ENCODE results near the gene C1orf21. TPM values are rescaled to one million over a fixed set of nuclear protein-coding genes. Genes with fewer than 3 reads are reported as not detected.

The C1orf21 gene
- total and polyA plus RNA-seq, 2 donors (not counting 1 experiment from before 2014, with no cell fraction given), result under 0.01 to 0.32 TPM

- POLR2A ChIA-PET, result no interaction called here
- Histone ChIP-seq H4K20me1 (ENCODE audit: control insufficient read depth, insufficient read depth, low read length, poor library complexity, severe bottlenecking) (no peaks in the 10 kb centered on the region), H3K27ac (ENCODE audit: low read length in 2 of 2) (no peak overlapping the region), H3K79me2 (ENCODE audit: control insufficient read depth, insufficient read depth, low read length) (no peaks in the 10 kb centered on the region), H3K36me3 (replicated peaks in 1 of 2; ENCODE audit: control extremely low read depth in 1 of 2, control insufficient read depth in 1 of 2, extremely low read depth in 1 of 2, insufficient read depth in 2 of 2, low read length in 1 of 2) (no peaks in the 10 kb centered on the region), H2AFZ (ENCODE audit: insufficient read depth, low read depth, low read length, poor library complexity, severe bottlenecking) (no peak overlapping the region), H3K9ac (ENCODE audit: low read length) (no peak overlapping the region), H3K4me3 (ENCODE audit: control extremely low read depth in 1 of 5, extremely low read depth in 1 of 5, insufficient read depth in 1 of 5, low read depth in 2 of 5, low read length in 4 of 5) (no peak overlapping the region), H3K27me3 (replicated peaks in 1 of 4; ENCODE audit: control extremely low read depth in 1 of 4, control insufficient read depth in 3 of 4, insufficient read depth in 4 of 4, low read length in 3 of 4) (no peaks in the 10 kb centered on the region), H3K9me3 (ENCODE audit: control extremely low read depth in 1 of 3, control insufficient read depth in 2 of 3, insufficient read depth in 1 of 3, low read length in 2 of 3) (peaks cover 0 to 3% (median 0%) of the 10 kb centered on the region in 3 donors), H3K4me2 (replicated peaks; ENCODE audit: low read depth, low read length, poor library complexity, severe bottlenecking) (no peak overlapping the region), H3K4me1 (ENCODE audit: control insufficient read depth in 2 of 2, insufficient read depth in 2 of 2, low read length in 2 of 2) (no peaks in the 10 kb centered on the region)
- DNase-seq (no peak), ATAC-seq (ENCODE audit: low read depth) (no peak)
- no peak overlapping the region for H3K27ac Mint-ChIP-seq
- H3K4me1 Mint-ChIP-seq, result no peaks in the 10 kb centered on the region
- CTCF ChIA-PET, result no interaction called here
- H3K27me3 Mint-ChIP-seq, result peaks cover 2% of the 10 kb centered on the region
- no CpG with 5 or more reads among the region's 2 CpGs for WGBS (ENCODE audit: insufficient coverage)
- TF ChIP-seq, protein P1, sequence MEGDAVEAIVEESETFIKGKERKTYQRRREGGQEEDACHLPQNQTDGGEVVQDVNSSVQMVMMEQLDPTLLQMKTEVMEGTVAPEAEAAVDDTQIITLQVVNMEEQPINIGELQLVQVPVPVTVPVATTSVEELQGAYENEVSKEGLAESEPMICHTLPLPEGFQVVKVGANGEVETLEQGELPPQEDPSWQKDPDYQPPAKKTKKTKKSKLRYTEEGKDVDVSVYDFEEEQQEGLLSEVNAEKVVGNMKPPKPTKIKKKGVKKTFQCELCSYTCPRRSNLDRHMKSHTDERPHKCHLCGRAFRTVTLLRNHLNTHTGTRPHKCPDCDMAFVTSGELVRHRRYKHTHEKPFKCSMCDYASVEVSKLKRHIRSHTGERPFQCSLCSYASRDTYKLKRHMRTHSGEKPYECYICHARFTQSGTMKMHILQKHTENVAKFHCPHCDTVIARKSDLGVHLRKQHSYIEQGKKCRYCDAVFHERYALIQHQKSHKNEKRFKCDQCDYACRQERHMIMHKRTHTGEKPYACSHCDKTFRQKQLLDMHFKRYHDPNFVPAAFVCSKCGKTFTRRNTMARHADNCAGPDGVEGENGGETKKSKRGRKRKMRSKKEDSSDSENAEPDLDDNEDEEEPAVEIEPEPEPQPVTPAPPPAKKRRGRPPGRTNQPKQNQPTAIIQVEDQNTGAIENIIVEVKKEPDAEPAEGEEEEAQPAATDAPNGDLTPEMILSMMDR (IDR thresholded peaks at IDR 0.05), result no peak
- TF ChIP-seq EZH2 (IDR thresholded peaks at IDR 0.05; ENCODE audit: borderline replicate concordance, insufficient read depth, low read depth, low read length, poor library complexity, severe bottlenecking), result no peak
- H3K4me3 Mint-ChIP-seq, result no peak overlapping the region
- H3K9me3 Mint-ChIP-seq (ENCODE audit: insufficient read depth), result no peaks in the 10 kb centered on the region
- intact Hi-C loops (cut with micrococcal nuclease), result no loop called here
These were observed 85.3 kb downstream of the C1orf21 start for GRCh38 chr1:184472136-184472535.

DNA sequence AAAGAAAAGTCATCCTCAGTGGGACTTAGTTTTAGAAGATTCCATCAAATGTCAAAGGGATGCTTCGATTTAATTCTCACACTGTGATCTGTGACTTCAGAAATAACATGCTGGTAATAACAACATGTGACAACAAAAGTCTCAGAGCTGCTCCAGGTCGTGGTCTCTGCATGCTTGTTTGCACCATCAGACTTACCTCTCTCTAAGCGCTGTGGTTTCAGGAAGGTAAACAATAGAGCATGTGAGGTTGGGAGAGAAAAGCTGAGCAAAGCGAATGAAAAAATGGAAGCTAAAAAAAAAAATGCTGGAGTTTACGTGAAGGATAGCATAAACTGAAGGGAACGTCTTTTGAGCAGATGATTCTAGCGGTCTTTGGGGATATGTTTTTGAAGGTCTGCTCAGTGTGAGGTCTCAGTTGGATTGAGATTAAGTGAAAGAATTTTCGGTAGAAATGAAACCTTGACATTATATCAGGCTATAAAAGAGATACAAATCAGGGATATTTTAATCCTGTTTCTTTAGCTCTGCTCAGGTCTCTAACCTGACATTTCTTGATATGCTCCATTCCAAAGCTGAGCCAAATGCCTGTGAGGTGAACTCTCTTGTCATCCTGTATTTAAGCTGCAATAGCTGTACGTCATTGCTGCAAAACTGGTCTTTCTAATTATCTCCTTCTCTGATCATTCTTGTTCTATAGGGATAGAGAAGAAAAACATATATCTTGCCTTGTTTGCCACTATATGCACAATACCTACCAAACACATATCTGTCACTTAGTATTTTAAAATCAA is 86.5 kb downstream of the C1orf21 start:
- Histone ChIP-seq H4K20me1 (ENCODE audit: control insufficient read depth, insufficient read depth, low read length, poor library complexity, severe bottlenecking) (no peaks in the 10 kb centered on the region), H3K4me2 (replicated peaks; ENCODE audit: low read depth, low read length, poor library complexity, severe bottlenecking) (no peak overlapping the region), H3K36me3 (replicated peaks in 1 of 2; ENCODE audit: control extremely low read depth in 1 of 2, control insufficient read depth in 1 of 2, extremely low read depth in 1 of 2, insufficient read depth in 2 of 2, low read length in 1 of 2) (no peaks in the 10 kb centered on the region), H3K4me1 (ENCODE audit: control insufficient read depth in 2 of 2, insufficient read depth in 2 of 2, low read length in 2 of 2) (no peaks in the 10 kb centered on the region), H3K9me3 (ENCODE audit: control extremely low read depth in 1 of 3, control insufficient read depth in 2 of 3, insufficient read depth in 1 of 3, low read length in 2 of 3) (peaks cover 0 to 3% (median 0%) of the 10 kb centered on the region in 3 donors), H3K27me3 (replicated peaks in 1 of 4; ENCODE audit: control extremely low read depth in 1 of 4, control insufficient read depth in 3 of 4, insufficient read depth in 4 of 4, low read length in 3 of 4) (no peaks in the 10 kb centered on the region), H3K9ac (ENCODE audit: low read length) (no peak overlapping the region), H3K4me3 (ENCODE audit: control extremely low read depth in 1 of 5, extremely low read depth in 1 of 5, insufficient read depth in 1 of 5, low read depth in 2 of 5, low read length in 4 of 5) (no peak overlapping the region), H3K27ac (ENCODE audit: low read length in 2 of 2) (no peak overlapping the region), H2AFZ (ENCODE audit: insufficient read depth, low read depth, low read length, poor library complexity, severe bottlenecking) (no peak overlapping the region), H3K79me2 (ENCODE audit: control insufficient read depth, insufficient read depth, low read length) (no peaks in the 10 kb centered on the region)
- H3K27ac Mint-ChIP-seq, result no peak overlapping the region
- WGBS (ENCODE audit: insufficient coverage), result 95% methylated on average over 4 of the region's 9 CpGs
- CTCF ChIA-PET, result no interaction called here
- ATAC-seq (ENCODE audit: low read depth) (no peak), DNase-seq (no peak)
- no peak for TF ChIP-seq EZH2 (IDR thresholded peaks at IDR 0.05; ENCODE audit: borderline replicate concordance, insufficient read depth, low read depth, low read length, poor library complexity, severe bottlenecking)
- TF ChIP-seq, protein P1 (IDR thresholded peaks at IDR 0.05), result no peak
- H3K9me3 Mint-ChIP-seq (ENCODE audit: insufficient read depth), result no peaks in the 10 kb centered on the region
- peaks cover 2% of the 10 kb centered on the region for H3K27me3 Mint-ChIP-seq
- H3K4me3 Mint-ChIP-seq, result no peak overlapping the region
- POLR2A ChIA-PET, result no interaction called here
- H3K4me1 Mint-ChIP-seq, result no peaks in the 10 kb centered on the region
- intact Hi-C loops (cut with micrococcal nuclease), result no loop called here
